D721Med (cell line): ENCODE data around the gene PTPRZ1.

Experiments
- DNase-seq: peaks from one replicate; pipeline ENCODE4 v3.0.0; 2011; ENCODE audit warnings: low spot score; ENCODE audit not compliant: insufficient read length
- FAIRE-seq: peaks from 2 replicates; lab custom pipeline; 2011; peaks lifted over from hg19 to GRCh38; lab: Jason Lieb, UNC
- TF ChIP-seq, protein P1 (sequence below): IDR thresholded peaks from 2 replicates; pipeline ENCODE4 v1.5.1; 2012; ENCODE audit warnings: mild to moderate bottlenecking, control low read depth; ENCODE audit not compliant: insufficient read depth; ENCODE audit errors: missing control alignments

The PTPRZ1 gene

DNA sequence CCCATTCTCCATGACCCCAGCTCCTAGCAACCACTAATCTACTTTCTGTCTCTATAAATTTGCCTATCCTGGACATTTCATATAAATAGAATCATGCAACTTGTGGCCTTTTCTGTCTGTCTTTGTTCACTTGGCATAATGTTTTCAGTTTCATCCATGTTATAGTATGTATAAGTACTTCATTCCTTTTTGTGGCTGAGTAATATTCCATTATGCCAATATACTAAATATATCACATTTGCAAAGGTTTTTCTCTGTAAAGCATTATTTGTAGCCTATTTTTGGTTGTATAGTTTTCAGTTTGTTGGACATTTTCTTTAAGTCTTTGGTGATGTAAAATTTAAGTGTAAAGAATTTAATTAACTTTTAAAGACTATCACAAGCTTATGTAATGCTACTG lies 2.2 kb downstream of the PTPRZ1 start:
- DNase-seq (no peak), FAIRE-seq (no peak)
- TF ChIP-seq, protein P1, sequence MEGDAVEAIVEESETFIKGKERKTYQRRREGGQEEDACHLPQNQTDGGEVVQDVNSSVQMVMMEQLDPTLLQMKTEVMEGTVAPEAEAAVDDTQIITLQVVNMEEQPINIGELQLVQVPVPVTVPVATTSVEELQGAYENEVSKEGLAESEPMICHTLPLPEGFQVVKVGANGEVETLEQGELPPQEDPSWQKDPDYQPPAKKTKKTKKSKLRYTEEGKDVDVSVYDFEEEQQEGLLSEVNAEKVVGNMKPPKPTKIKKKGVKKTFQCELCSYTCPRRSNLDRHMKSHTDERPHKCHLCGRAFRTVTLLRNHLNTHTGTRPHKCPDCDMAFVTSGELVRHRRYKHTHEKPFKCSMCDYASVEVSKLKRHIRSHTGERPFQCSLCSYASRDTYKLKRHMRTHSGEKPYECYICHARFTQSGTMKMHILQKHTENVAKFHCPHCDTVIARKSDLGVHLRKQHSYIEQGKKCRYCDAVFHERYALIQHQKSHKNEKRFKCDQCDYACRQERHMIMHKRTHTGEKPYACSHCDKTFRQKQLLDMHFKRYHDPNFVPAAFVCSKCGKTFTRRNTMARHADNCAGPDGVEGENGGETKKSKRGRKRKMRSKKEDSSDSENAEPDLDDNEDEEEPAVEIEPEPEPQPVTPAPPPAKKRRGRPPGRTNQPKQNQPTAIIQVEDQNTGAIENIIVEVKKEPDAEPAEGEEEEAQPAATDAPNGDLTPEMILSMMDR, result no peak

DNA sequence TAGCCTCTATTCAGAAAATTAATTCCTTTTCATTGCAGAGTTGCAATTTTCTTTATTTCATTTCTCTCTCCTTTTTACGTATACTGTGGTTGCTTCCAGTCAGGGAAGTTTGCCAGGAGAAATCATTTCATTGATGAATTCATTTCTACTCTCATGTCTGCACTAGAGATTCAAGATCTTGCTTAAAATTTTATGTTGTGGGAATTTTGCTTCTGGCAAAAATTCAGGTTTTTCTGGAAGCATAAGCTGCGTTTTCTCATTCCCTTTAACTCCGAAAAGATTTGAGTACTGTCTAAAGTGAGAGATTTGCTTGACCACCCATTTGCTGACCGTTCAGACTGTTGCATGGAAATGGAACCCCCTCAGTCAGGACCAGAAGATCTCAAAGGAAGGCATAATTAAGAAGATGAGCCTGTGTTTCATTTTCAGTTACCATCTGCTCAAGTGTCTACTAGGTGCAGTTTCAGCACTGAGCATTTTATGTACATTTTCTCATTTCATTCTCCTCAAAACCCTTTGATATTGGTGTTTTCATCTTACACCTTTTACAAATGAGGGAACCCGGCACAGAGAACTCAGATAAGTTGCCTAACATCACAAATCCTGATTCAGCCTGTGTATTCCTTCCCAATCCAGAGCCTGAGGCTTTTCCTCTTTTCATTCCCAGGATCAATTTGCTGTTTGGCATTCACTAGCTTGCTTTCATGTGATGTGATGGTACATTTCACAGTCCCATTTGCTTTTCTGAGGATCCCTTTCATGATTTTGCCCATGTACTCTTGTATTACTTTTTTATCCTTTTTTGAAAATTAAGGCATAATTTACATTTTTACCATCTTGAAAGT lies 3.9 kb downstream of the PTPRZ1 start:
- FAIRE-seq, result no peak
- TF ChIP-seq, protein P1, result no peak

DNA sequence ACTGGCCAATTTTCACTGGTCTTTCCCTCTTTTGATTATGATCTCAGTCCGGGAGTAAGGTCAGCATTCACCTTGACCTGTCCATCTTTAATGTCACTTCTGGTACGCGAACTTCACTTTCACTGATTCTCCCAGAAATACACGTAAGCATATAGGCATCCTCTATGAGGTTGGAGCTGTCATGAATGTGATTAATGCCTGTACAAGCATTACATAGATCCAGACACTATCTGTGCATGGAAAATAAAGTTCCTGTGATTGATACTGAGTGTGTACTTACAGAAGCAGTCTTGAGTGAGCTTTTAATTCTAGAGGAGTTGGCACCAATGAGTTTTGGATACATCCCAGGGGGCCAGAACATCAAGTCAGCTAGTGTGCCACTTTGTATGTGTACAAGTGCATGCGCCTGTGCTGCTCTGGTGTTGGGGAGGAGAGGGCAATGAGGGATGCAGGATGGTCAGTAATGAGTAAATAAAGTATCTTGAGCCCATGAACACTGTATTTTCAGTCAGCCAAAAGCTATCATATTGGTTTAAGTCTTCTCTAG lies 6.0 kb downstream of the PTPRZ1 start:
- no peak for FAIRE-seq
- TF ChIP-seq, protein P1, result no peak
- no peak for DNase-seq

More for the DNA sequence above, 3.9 kb downstream of the PTPRZ1 start:
- DNase-seq, result no peak

DNA sequence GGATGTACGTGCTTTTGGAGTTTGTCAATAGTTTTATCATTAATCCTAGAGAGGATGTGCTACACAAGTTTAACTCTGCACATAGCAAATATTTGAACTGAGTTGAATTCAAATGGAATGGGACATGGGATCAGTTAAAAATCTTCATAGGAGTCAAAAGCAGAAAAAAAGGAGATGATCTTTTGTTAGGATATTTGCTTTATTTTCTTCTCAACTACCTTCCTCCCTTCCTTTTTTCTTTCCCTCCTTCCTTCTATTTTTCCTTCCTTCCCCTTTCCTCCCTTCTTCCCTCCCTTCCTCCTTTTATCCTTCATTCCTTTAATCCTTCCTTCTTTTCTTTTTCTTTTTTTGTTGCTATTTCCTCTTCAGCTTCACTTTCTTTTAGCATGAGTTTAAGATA lies 6.6 kb downstream of the PTPRZ1 start:
- no peak for DNase-seq
- FAIRE-seq, result no peak
- TF ChIP-seq, protein P1, result no peak

DNA sequence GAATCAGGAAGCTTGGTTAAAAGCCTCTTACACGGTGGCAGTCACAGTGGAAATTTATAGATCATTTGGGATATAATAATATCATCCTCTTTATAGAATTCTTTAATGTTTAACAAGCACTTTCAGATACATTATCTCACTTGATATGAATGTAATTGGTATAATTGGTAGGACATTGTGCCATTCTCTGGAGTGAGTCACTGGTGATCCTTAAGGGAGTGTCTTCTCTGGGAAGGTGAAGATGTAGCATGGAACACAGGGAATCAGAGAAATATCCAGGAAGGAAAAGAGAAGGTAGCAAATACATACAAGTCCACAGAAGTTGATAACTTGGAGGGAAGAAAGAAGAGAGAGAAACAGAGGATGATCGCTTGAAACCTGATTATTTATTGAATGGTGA lies 9.8 kb downstream of the PTPRZ1 start:
- TF ChIP-seq, protein P1, result no peak

DNA sequence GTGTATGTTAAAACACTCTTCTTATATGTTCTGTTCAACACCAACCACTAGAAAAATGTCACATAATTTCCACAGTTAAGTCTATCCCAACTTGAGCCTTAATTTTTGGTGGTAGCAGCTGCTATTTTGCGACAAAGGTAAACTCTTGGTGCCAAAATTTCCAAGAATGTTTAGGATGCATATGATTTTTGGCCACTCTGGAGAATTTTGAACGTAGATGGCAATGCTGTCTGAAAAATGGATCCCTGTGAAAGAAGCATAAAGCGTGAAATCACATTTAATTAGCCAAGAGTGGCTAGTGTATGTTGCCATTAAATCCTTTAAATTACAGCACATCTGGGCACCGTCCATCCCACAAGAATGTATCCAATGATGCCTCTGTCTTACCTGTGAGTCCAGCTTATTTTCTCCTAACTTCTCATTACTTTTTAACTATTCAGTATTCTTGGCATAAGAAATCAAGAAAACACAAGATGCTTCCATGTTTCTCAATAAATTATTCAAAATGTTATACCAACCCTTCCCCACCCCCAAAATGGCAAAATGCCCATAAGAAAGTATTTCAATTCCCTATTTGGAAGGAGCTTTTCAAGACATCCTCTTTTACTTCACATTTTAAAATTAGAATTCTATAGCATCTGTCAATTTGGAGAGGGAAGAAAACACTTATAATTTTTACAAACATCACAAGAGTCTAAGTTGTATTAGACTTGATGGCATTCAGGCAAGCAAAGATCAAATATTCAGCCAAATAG lies 12.4 kb downstream of the PTPRZ1 start:
- DNase-seq (no peak), FAIRE-seq (no peak)
- TF ChIP-seq, protein P1, result no peak

More for the DNA sequence above, 9.8 kb downstream of the PTPRZ1 start:
- DNase-seq (no peak), FAIRE-seq (no peak)
